ENCODE data around the gene FOXP3. TPM values are rescaled to one million over a fixed set of nuclear protein-coding genes. Genes with fewer than 3 reads are reported as not detected.

The FOXP3 gene
- total RNA-seq, 1 experiment from 2014 or later: 0.68 TPM

DNA sequence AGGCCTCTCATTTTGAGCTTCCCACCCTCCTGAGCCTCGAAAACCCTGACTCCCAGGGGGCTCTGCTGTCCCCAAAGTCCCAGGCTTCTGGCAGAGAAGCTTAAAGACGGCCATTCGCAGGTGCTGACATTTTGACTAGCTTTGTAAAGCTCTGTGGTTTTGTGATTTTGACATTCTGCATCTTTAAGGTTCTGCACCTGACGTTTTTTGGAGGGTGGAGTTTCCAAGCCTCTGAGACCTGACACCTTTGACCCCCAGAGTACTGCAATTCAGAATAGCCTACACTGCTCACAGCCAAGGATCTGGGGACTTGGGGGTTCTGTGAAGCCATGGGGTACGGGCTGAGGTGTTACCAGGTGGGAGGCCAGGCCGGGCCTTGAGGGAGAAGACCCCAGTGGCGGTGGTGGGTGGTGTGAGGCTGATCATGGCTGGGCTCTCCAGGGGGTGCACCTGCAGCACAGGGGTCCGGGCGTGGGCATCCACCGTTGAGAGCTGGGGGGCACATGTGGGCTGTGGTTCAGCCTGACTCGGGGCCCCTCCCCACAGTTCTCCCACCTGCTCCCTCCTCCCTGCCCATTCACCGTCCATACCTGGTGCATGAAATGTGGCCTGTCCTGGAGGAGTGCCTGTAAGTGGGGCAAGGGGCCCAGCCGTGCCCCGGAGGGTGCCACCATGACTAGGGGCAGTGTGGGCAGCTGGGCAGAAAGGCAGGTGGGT, 7.3 kb downstream of the FOXP3 start:
- Histone ChIP-seq H3K79me1 (ENCODE audit: insufficient read depth, low read depth, low read length, poor library complexity, severe bottlenecking) (no peaks in the 10 kb centered on the region), H4K20me1 (ENCODE audit: control insufficient read depth, insufficient read depth, insufficient read length) (no peaks in the 10 kb centered on the region), H3K9ac (ENCODE audit: extremely low read depth, insufficient read length, low read length) (no peak overlapping the region), H4K91ac (ENCODE audit: insufficient read length, low read depth, low read length) (no peak overlapping the region), H2BK20ac (ENCODE audit: low read depth, low read length, poor library complexity, severe bottlenecking) (no peak overlapping the region), H2AK5ac (ENCODE audit: insufficient read length, low read length) (no peak overlapping the region), H3K4me2 (ENCODE audit: insufficient read depth, insufficient read length, low read length) (no peak overlapping the region), H3K56ac (ENCODE audit: insufficient read length, low read depth, low read length) (no peak overlapping the region), H3K18ac (ENCODE audit: insufficient read length, low read depth, low read length) (no peak overlapping the region), H3K23me2 (ENCODE audit: insufficient read length, low read depth, low read length, poor library complexity, severe bottlenecking) (no peaks in the 10 kb centered on the region), H2BK15ac (ENCODE audit: low read depth, low read length) (no peak overlapping the region), H3K9me3 (ENCODE audit: control insufficient read depth, low read depth, low read length) (peaks cover 15% of the 10 kb centered on the region), H4K8ac (replicated peaks; ENCODE audit: insufficient read length, low read depth, low read length) (no peak overlapping the region), H3K27ac (ENCODE audit: insufficient read length, low read depth, low read length) (no peak overlapping the region), H3K4me1 (ENCODE audit: insufficient read depth, low read length) (no peaks in the 10 kb centered on the region), H2BK120ac (ENCODE audit: low read depth, low read length, poor library complexity, severe bottlenecking) (no peak overlapping the region), H3K27me3 (ENCODE audit: insufficient read depth, low read length) (no peaks in the 10 kb centered on the region), H3K23ac (ENCODE audit: insufficient read length, low read depth, low read length) (no peak overlapping the region), H3K14ac (ENCODE audit: insufficient read depth, low read length) (no peak overlapping the region), H3K4ac (ENCODE audit: low read depth, low read length) (no peak overlapping the region), H2BK12ac (ENCODE audit: insufficient read length, low read depth, low read length) (no peak overlapping the region), H2BK5ac (ENCODE audit: insufficient read length, low read length) (no peak overlapping the region), H4K5ac (ENCODE audit: insufficient read length, low read depth, low read length) (no peak overlapping the region), H3K79me2 (ENCODE audit: insufficient read depth, low read length) (no peaks in the 10 kb centered on the region), H3T11ph (ENCODE audit: low read length) (no peak overlapping the region), H2AFZ (ENCODE audit: low read length) (no peak overlapping the region)
- H3K9me3 Mint-ChIP-seq: peaks cover 72 to 73% of the 10 kb centered on the region in 2 experiments
- H3K36me3 Mint-ChIP-seq (ENCODE audit: insufficient read depth in 1 of 3, low read depth in 3 of 3): peaks cover 5 to 13% (median 6%) of the 10 kb centered on the region in 3 experiments
- no CpG with 5 or more reads among the region's 14 CpGs for WGBS (ENCODE audit: extremely low coverage, insufficient read length, low lambda C conversion rate)
- DNase-seq: no peak
- no peak for TF ChIP-seq CTCF (conservative IDR thresholded peaks at IDR 0.05)
- peaks cover 8 to 12% of the 10 kb centered on the region in 2 experiments for H3K4me1 Mint-ChIP-seq
- H3K27ac Mint-ChIP-seq: no peak overlapping the region
- H3K27me3 Mint-ChIP-seq (ENCODE audit: low read depth): peaks cover 14% of the 10 kb centered on the region
- no peak overlapping the region for H3K4me3 Mint-ChIP-seq
